ENCODE measurements around the gene RPL14. TPM values are rescaled to one million over a fixed set of nuclear protein-coding genes. Genes with fewer than 3 reads are reported as not detected.
A peak's percentile ranks its signal among the peaks of the same experiment; 100 is the strongest.

Gene RPL14
- total RNA-seq, 1 experiment from 2014 or later, result 624 TPM

GRCh38 chr3:40451551-40451950 is 5.6 kb upstream of the RPL14 start:
- Histone ChIP-seq H3K9me3 (ENCODE audit: low read length) (no peaks in the 10 kb centered on the region), H3K9ac (ENCODE audit: low read length) (0 out of 2 replicates have a peak overlapping the region, but pooled peaks have one; percentile 82), H3F3A (ENCODE audit: low read length, unreplicated experiment) (peaks cover 7% of the 10 kb centered on the region), H3K27ac (ENCODE audit: low read length) (peak overlapping the region; percentile 52), H3K4me2 (ENCODE audit: low read length) (peak overlapping the region; percentile 92), H3K27me3 (ENCODE audit: low read length) (no peaks in the 10 kb centered on the region), H3K36me3 (ENCODE audit: low read depth, low read length) (no peaks in the 10 kb centered on the region), H3K9me2 (replicated peaks; ENCODE audit: low read length) (no peaks in the 10 kb centered on the region), H2AFZ (ENCODE audit: low read length) (no peak overlapping the region), H3K79me2 (ENCODE audit: low read length) (peaks cover 4% of the 10 kb centered on the region; the same call in 1 of the 2 replicates), H4K20me1 (ENCODE audit: low read length) (no peaks in the 10 kb centered on the region), H3K4me1 (ENCODE audit: insufficient read depth, low read length) (peaks cover 43% of the 10 kb centered on the region), H3K4me3 (ENCODE audit: low read length) (peak overlapping the region; percentile 77; the same call in 1 of the 2 replicates)
- TF ChIP-seq EZH2 (IDR thresholded peaks at IDR 0.05; ENCODE audit: low read length, unreplicated experiment) (no peak), CTCF (conservative IDR thresholded peaks at IDR 0.05; ENCODE audit: low read depth, low read length) (no peak), EZH2phosphoT487 (IDR thresholded peaks at IDR 0.05; ENCODE audit: borderline replicate concordance, low read length) (no peak)
- ATAC-seq (peak; percentile 19), DNase-seq (peak; percentile 70)
- ChIA-PET POLR2A (ENCODE audit: unreplicated experiment) (interaction anchor here (0.7 to 0.8 kb wide), 2 partner anchors 73 to 1597 kb away, joined by 3 read pairs; partner anchors contain the start of gene ZNF621), CTCF (interaction anchor here (0.5 to 1.1 kb wide), 2 partner anchors 54 to 57 kb away, joined by 3 to 5 read pairs; partner anchors contain the start of gene ZNF620)
- no TSS peak for BruUV-seq (replicated peaks)
- intact Hi-C loops (cut with micrococcal nuclease), result no loop called here

- DNase-seq (no peak), ATAC-seq (no peak)
- intact Hi-C loops (cut with micrococcal nuclease), result loop anchor here (2.0 kb wide), 3 partner anchors 25 to 141 kb away; partner anchors contain the start of gene ZNF619
- Histone ChIP-seq H3K9ac (ENCODE audit: low read length) (peak overlapping the region; percentile 82), H3K36me3 (ENCODE audit: low read depth, low read length) (no peaks in the 10 kb centered on the region), H3F3A (ENCODE audit: low read length, unreplicated experiment) (peaks cover 7% of the 10 kb centered on the region), H3K4me2 (ENCODE audit: low read length) (peak overlapping the region; percentile 92), H3K9me3 (ENCODE audit: low read length) (no peaks in the 10 kb centered on the region), H4K20me1 (ENCODE audit: low read length) (no peaks in the 10 kb centered on the region), H3K4me1 (ENCODE audit: insufficient read depth, low read length) (peaks cover 43% of the 10 kb centered on the region), H3K27ac (ENCODE audit: low read length) (peak overlapping the region; percentile 52), H3K9me2 (replicated peaks; ENCODE audit: low read length) (no peaks in the 10 kb centered on the region), H2AFZ (ENCODE audit: low read length) (peak overlapping the region; percentile 92; the same call in 1 of the 2 replicates), H3K27me3 (ENCODE audit: low read length) (no peaks in the 10 kb centered on the region), H3K4me3 (ENCODE audit: low read length) (peak overlapping the region; percentile 77), H3K79me2 (ENCODE audit: low read length) (peaks cover 8% of the 10 kb centered on the region)
- CTCF ChIA-PET, result interaction anchor here (0.5 to 1.1 kb wide), 2 partner anchors 54 to 58 kb away, joined by 3 to 5 read pairs; partner anchors contain the start of gene ZNF620
- no peak for TF ChIP-seq EZH2phosphoT487 (IDR thresholded peaks at IDR 0.05; ENCODE audit: borderline replicate concordance, low read length)
- TF ChIP-seq EZH2 (IDR thresholded peaks at IDR 0.05; ENCODE audit: low read length, unreplicated experiment), result no peak
- POLR2A ChIA-PET (ENCODE audit: unreplicated experiment), result interaction anchor here (0.7 to 0.8 kb wide), 2 partner anchors 73 to 1596 kb away, joined by 3 read pairs; partner anchors contain the start of gene ZNF621
- no TSS peak for BruUV-seq (replicated peaks)
Measured at GRCh38 chr3:40452057-40452456, 5.1 kb upstream of the RPL14 start.

GRCh38 chr3:40452562-40452875 is 4.6 kb upstream of the RPL14 start:
- Histone ChIP-seq H3K9ac (ENCODE audit: low read length) (peak overlapping the region; percentile 82), H3K4me3 (ENCODE audit: low read length) (peak overlapping the region; percentile 77), H3K79me2 (ENCODE audit: low read length) (peaks cover 12% of the 10 kb centered on the region), H3K27me3 (ENCODE audit: low read length) (no peaks in the 10 kb centered on the region), H3F3A (ENCODE audit: low read length, unreplicated experiment) (peaks cover 7% of the 10 kb centered on the region), H3K36me3 (ENCODE audit: low read depth, low read length) (peaks cover under 1% of the 10 kb centered on the region; the same call in 1 of the 2 replicates), H3K9me2 (replicated peaks; ENCODE audit: low read length) (no peaks in the 10 kb centered on the region), H4K20me1 (ENCODE audit: low read length) (0 out of 2 replicates have a peak, but pooled peaks cover under 1% of the 10 kb centered on the region), H3K27ac (ENCODE audit: low read length) (peak overlapping the region; percentile 52), H3K4me2 (ENCODE audit: low read length) (peak overlapping the region; percentile 92), H2AFZ (ENCODE audit: low read length) (peak overlapping the region; percentile 92), H3K9me3 (ENCODE audit: low read length) (no peaks in the 10 kb centered on the region), H3K4me1 (ENCODE audit: insufficient read depth, low read length) (peaks cover 43% of the 10 kb centered on the region)
- DNase-seq (no peak), ATAC-seq (no peak)
- intact Hi-C loops (cut with micrococcal nuclease), result loop anchor here (2.0 kb wide), 3 partner anchors 24 to 142 kb away; partner anchors contain the start of gene ZNF619
- BruUV-seq (replicated peaks), result TSS peak; percentile 27
- POLR2A ChIA-PET (ENCODE audit: unreplicated experiment), result interaction anchor here (0.8 kb wide), 1 partner anchor 72 kb away, joined by 3 read pairs; the partner anchor contains the start of gene ZNF621
- CTCF ChIA-PET, result no interaction called here
- no peak for TF ChIP-seq CTCF (conservative IDR thresholded peaks at IDR 0.05; ENCODE audit: low read depth, low read length)

Data from PC-3 (cell line).